HepG2 (cell line): ENCODE measurements around the gene PPP1R27. TPM values are rescaled to one million over a fixed set of nuclear protein-coding genes. Genes with fewer than 3 reads are reported as not detected.

Experiments used
- ATAC-seq: fragments of 200-7000 bp; cut with Tn5 transposase; 3 replicates; pipeline ENCODE4 v1.9.1; 2020; ENCODE audit warnings: mild to moderate bottlenecking, moderate library complexity
- BruUV-seq: library from RNA; stranded (reverse); fragments of 400-500 nt; replicated peaks from 2 replicates; lab custom pipeline; 2021; lab: Mats Ljungman, UMichigan
- CTCF ChIA-PET: fragments of 300-600 bp; formaldehyde crosslinking; extraction: SDS; loops from one replicate; lab custom pipeline; 2021; ENCODE audit warnings: low total read pairs, inconsistent platforms, low intra/inter-chr PET ratio; lab: Yijun Ruan, JAX
- POLR2A ChIA-PET: fragments of 350-600 bp; sonication (Branson Sonifier 250); formaldehyde crosslinking; loops from one replicate; lab custom pipeline; 2020; ENCODE audit warnings: antibody characterized with exemption, inconsistent platforms; lab: Yijun Ruan, JAX
- DNase-seq: peaks from one replicate; pipeline ENCODE4 v3.0.0-alpha.2; 2015; ENCODE audit warnings: low spot score
- FAIRE-seq: peaks from 3 replicates; lab custom pipeline; 2011; peaks lifted over from hg19 to GRCh38; lab: Jason Lieb, UNC
- H2AFZ ChIP-seq: one replicate; pipeline ENCODE4 v1.6.1; 2011; ENCODE audit warnings: low read length, inconsistent platforms
- H3K27ac ChIP-seq: fragments of 300-600 bp; 3 replicates; pipeline ENCODE4 v1.8.0; 2011; ENCODE audit warnings: mixed run types, mild to moderate bottlenecking, mixed read lengths, low read length, inconsistent platforms; ENCODE audit not compliant: insufficient read depth; ENCODE audit errors: extremely low read length
- H3K27me3 ChIP-seq, 2 experiments: fragments of 200-600 bp in 1 of 2; 2 replicates in 1 of 2; 3 replicates in 1 of 2; pipeline versions ENCODE4 v1.6.0 to v1.8.0; 2011; ENCODE audit warnings: low read length in 2 of 2, mild to moderate bottlenecking in 2 of 2, moderate library complexity in 2 of 2, inconsistent platforms in 1 of 2; ENCODE audit not compliant: insufficient read depth in 2 of 2, control insufficient read depth in 1 of 2
- H3K36me3 ChIP-seq, 2 experiments: fragments of 200-600 bp in 1 of 2; replicated peaks in 1 of 2; 2 replicates in 1 of 2; 3 replicates in 1 of 2; pipeline versions ENCODE4 v1.5.1 to v1.8.0; 2011; ENCODE audit warnings: low read length in 2 of 2, inconsistent platforms in 1 of 2; ENCODE audit not compliant: insufficient read depth in 2 of 2, control insufficient read depth in 1 of 2
- H3K4me1 ChIP-seq: 2 replicates; pipeline ENCODE4 v1.5.1; 2012; ENCODE audit warnings: low read length, inconsistent platforms; ENCODE audit not compliant: insufficient read depth
- H3K4me2 ChIP-seq: 2 replicates; pipeline ENCODE4 v1.6.0; 2011; ENCODE audit warnings: low read depth, low read length, inconsistent platforms
- H3K4me3 ChIP-seq, 3 experiments: fragments of 200-600 bp in 1 of 3; sonication (generic), shearing (Covaris generic) in 1 of 3; replicated peaks in 1 of 3; 2 replicates each; pipeline ENCODE4 v1.5.1; 2011 to 2016; ENCODE audit warnings: low read length in 3 of 3, inconsistent platforms in 2 of 3, low read depth in 2 of 3, mild to moderate bottlenecking in 2 of 3, control low read depth in 1 of 3, mixed read lengths in 1 of 3; ENCODE audit not compliant: insufficient read depth in 1 of 3
- H3K79me2 ChIP-seq: one replicate; pipeline ENCODE4 v1.6.1; 2011; ENCODE audit warnings: low read length, inconsistent platforms; ENCODE audit not compliant: insufficient read depth
- H3K9ac ChIP-seq: 2 replicates; pipeline ENCODE4 v1.6.0; 2011; ENCODE audit warnings: mild to moderate bottlenecking, low read depth, low read length, inconsistent platforms; ENCODE audit not compliant: insufficient read depth
- H3K9me3 ChIP-seq: 2 replicates; pipeline ENCODE4 v1.5.1; 2012; ENCODE audit warnings: mild to moderate bottlenecking, low read length
- H4K20me1 ChIP-seq: 2 replicates; pipeline ENCODE4 v1.6.0; 2011; ENCODE audit warnings: inconsistent platforms, mild to moderate bottlenecking, low read length, moderate library complexity; ENCODE audit not compliant: insufficient read depth
- SKI ChIP-seq: fragments of 450-650 bp; IDR thresholded peaks from one replicate; pipeline ENCODE4 v1.6.1; 2018; ENCODE audit warnings: mild to moderate bottlenecking; ENCODE audit not compliant: partially characterized antibody
- ZFYVE20 ChIP-seq: sonication (generic); formaldehyde crosslinking; IDR thresholded peaks from 2 replicates; pipeline ENCODE4 v1.8.0; 2023; ENCODE audit warnings: low read depth, mild to moderate bottlenecking, moderate library complexity, missing genetic modification reagents, borderline replicate concordance
- WGBS: methylation state at CpG from one replicate; pipeline ENCODE4 v1.1.6; 2017; ENCODE audit warnings: low lambda C conversion rate; 5-methylcytosine and 5-hydroxymethylcytosine counted together
- in situ Hi-C: cut with HindIII; loops from 2 replicates; pipeline ENCODE4 v1.10.0; 2017; ENCODE audit warnings: low pct_unique_long_range_greater_than_20kb; ENCODE audit not compliant: extremely low pct_ligation_motif_present
- intact Hi-C: fragments of 100-400 bp; cut with micrococcal nuclease; formaldehyde crosslinking; loops from one replicate; pipeline ENCODE4 v1.10.0; 2022; ENCODE audit not compliant: unreplicated experiment
- polyA plus RNA-seq, 8 experiments: library from polyadenylated mRNA; depleted of rRNA in 3 of 8; stranded (reverse) in 7 of 8; unstranded in 1 of 8; fragments of >200 nt; fragmentation: Illumina TruSeq in 4 of 8; extraction: Trizol in 4 of 8; gene quantifications; 2 replicates each; pipeline versions ENCODE4 v1.2.1 to v1.2.3, GENCODE V29; 2011 to 2016; ENCODE audit warnings: low read depth in 4 of 8, missing spikeins in 1 of 8, mixed read lengths in 1 of 8; ENCODE audit not compliant: insufficient read depth in 1 of 8
- total RNA-seq, 5 experiments: library from RNA; depleted of rRNA; stranded (reverse); fragments of >200 nt; fragmentation: Illumina TruSeq; extraction: Trizol; gene quantifications; 2 replicates each; pipeline ENCODE4 v1.2.3, GENCODE V29; 2016; ENCODE audit warnings: low read depth in 1 of 5
- TF ChIP-seq, protein P1 (sequence below): sonication (generic); formaldehyde crosslinking; IDR thresholded peaks from 2 replicates; pipeline ENCODE4 v1.5.1; 2020; ENCODE audit warnings: mild to moderate bottlenecking, missing genetic modification reagents, moderate library complexity

PPP1R27 gene
- total and polyA plus RNA-seq, 2 of the 13 experiments (the other 11 are each of a cell fraction or from before 2014, with no cell fraction given): 0.17 to 1.00 TPM

DNA sequence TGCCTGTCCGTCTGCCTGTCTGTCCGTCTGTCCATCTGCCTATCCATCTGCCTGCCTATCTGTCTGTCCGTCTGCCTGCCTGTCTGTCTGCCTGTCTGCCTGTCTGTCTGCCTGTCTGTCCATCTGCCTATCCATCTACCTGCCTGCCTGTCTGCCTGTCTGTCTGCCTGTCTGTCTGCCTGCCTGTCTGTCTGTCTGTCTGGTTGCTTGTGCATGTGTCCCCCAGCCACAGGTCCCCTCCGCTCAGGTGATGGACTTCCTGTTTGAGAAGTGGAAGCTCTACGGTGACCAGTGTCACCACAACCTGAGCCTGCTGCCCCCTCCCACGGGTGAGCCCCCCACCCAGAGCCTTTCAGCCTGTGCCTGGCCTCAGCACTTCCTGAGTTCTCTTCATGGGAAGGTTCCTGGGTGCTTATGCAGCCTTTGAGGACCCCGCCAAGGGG lies 25.3 kb downstream of the PPP1R27 start:
- H3K27ac ChIP-seq: no peak overlapping the region
- peaks cover 33% of the 10 kb centered on the region for H3K4me1 ChIP-seq
- H3K27me3 ChIP-seq: peaks cover 13 to 62% of the 10 kb centered on the region in 2 experiments
- POLR2A ChIA-PET: no interaction called here
- H3K79me2 ChIP-seq: no peaks in the 10 kb centered on the region
- no peak overlapping the region for H2AFZ ChIP-seq
- 25% methylated on average over 7 of the region's 7 CpGs for WGBS
- H3K4me2 ChIP-seq: no peak overlapping the region
- DNase-seq (no peak), FAIRE-seq (no peak), ATAC-seq (no peak)
- intact Hi-C loops: no loop called here
- CTCF ChIA-PET: no interaction called here
- H3K4me3 ChIP-seq: no peak overlapping the region
- H3K9ac ChIP-seq: no peak overlapping the region
- 0 out of 2 replicates have a peak, but pooled peaks have one; percentile 45 for TF ChIP-seq ZFYVE20 (CRISPR knock-in tag)
- TF ChIP-seq, protein P1, sequence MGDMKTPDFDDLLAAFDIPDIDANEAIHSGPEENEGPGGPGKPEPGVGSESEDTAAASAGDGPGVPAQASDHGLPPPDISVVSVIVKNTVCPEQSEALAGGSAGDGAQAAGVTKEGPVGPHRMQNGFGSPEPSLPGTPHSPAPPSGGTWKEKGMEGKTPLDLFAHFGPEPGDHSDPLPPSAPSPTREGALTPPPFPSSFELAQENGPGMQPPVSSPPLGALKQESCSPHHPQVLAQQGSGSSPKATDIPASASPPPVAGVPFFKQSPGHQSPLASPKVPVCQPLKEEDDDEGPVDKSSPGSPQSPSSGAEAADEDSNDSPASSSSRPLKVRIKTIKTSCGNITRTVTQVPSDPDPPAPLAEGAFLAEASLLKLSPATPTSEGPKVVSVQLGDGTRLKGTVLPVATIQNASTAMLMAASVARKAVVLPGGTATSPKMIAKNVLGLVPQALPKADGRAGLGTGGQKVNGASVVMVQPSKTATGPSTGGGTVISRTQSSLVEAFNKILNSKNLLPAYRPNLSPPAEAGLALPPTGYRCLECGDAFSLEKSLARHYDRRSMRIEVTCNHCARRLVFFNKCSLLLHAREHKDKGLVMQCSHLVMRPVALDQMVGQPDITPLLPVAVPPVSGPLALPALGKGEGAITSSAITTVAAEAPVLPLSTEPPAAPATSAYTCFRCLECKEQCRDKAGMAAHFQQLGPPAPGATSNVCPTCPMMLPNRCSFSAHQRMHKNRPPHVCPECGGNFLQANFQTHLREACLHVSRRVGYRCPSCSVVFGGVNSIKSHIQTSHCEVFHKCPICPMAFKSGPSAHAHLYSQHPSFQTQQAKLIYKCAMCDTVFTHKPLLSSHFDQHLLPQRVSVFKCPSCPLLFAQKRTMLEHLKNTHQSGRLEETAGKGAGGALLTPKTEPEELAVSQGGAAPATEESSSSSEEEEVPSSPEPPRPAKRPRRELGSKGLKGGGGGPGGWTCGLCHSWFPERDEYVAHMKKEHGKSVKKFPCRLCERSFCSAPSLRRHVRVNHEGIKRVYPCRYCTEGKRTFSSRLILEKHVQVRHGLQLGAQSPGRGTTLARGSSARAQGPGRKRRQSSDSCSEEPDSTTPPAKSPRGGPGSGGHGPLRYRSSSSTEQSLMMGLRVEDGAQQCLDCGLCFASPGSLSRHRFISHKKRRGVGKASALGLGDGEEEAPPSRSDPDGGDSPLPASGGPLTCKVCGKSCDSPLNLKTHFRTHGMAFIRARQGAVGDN (CRISPR knock-in tag): no peak
- peak; percentile 21 for TF ChIP-seq SKI
- no peaks in the 10 kb centered on the region for H4K20me1 ChIP-seq
- no peaks in the 10 kb centered on the region for H3K9me3 ChIP-seq
- BruUV-seq: no TSS peak
- no peaks in the 10 kb centered on the region for H3K36me3 ChIP-seq
- in situ Hi-C loops: no loop called here
